Bone marrow (tissue), 2 donors: ENCODE data around the gene RBMS1.

Source experiments
- DNase-seq, 2 donors: peaks; one replicate each; lab custom pipeline; 2025; lab: John Stamatoyannopoulos, UW

The RBMS1 gene

GRCh38 chr2:160362018-160362417, 131.6 kb downstream of the RBMS1 start:
- no peak for DNase-seq

- DNase-seq, result no peak
Measured at GRCh38 chr2:160360089-160360757, 133.4 kb downstream of the RBMS1 start.

- DNase-seq, result no peak
Measured at GRCh38 chr2:160358046-160358445, 135.6 kb downstream of the RBMS1 start.

GRCh38 chr2:160356485-160356884, 137.1 kb downstream of the RBMS1 start:
- DNase-seq, result no peak

- DNase-seq, result no peak
Measured at GRCh38 chr2:160355080-160355479, 138.5 kb downstream of the RBMS1 start.

GRCh38 chr2:160354677-160355076, 138.9 kb downstream of the RBMS1 start:
- no peak for DNase-seq

- no peak for DNase-seq
Measured at GRCh38 chr2:160353813-160354212, 139.8 kb downstream of the RBMS1 start.

- DNase-seq, result peak in 1 of 2 donors; percentile 21
Measured at GRCh38 chr2:160353166-160353565, 140.4 kb downstream of the RBMS1 start.

- no peak for DNase-seq
Measured at GRCh38 chr2:160352500-160352899, 141.1 kb downstream of the RBMS1 start.

GRCh38 chr2:160351956-160352355, 141.7 kb downstream of the RBMS1 start:
- no peak for DNase-seq

GRCh38 chr2:160349306-160349705, 144.3 kb downstream of the RBMS1 start:
- no peak for DNase-seq

GRCh38 chr2:160347269-160347863, 146.2 kb downstream of the RBMS1 start:
- no peak for DNase-seq

- no peak for DNase-seq
Measured at GRCh38 chr2:160345071-160345764, 148.4 kb downstream of the RBMS1 start.

GRCh38 chr2:160343404-160343803, 150.2 kb downstream of the RBMS1 start:
- no peak for DNase-seq

- no peak for DNase-seq
Measured at GRCh38 chr2:160339726-160340125, 153.9 kb downstream of the RBMS1 start.

- no peak for DNase-seq
Measured at GRCh38 chr2:160338901-160339685, 154.5 kb downstream of the RBMS1 start.

GRCh38 chr2:160337728-160338127, 155.9 kb downstream of the RBMS1 start:
- no peak for DNase-seq

- no peak for DNase-seq
Measured at GRCh38 chr2:160336635-160337034, 157.0 kb downstream of the RBMS1 start.

GRCh38 chr2:160336105-160336504, 157.5 kb downstream of the RBMS1 start:
- no peak for DNase-seq

GRCh38 chr2:160335441-160335840, 158.2 kb downstream of the RBMS1 start:
- no peak for DNase-seq

- DNase-seq, result no peak
Measured at GRCh38 chr2:160334028-160334741, 159.4 kb downstream of the RBMS1 start.
